A673 (cell line): ENCODE data around the gene SECISBP2.

Experiments used
- CTCF ChIP-seq: fragments of 300-800, 200-600 bp; sonication (generic); conservative IDR thresholded peaks from 2 replicates; pipeline ENCODE4 v1.5.1; 2017; ENCODE audit warnings: low read depth, mild to moderate bottlenecking, antibody characterized with exemption, low read length, moderate library complexity, mixed read lengths
- EZH2 ChIP-seq: fragments of 200-600 bp; sonication (generic); IDR thresholded peaks from 2 replicates; pipeline ENCODE4 v1.6.1; 2017; ENCODE audit warnings: borderline replicate concordance, low read depth, mild to moderate bottlenecking, mixed read lengths, antibody characterized with exemption, low read length; ENCODE audit not compliant: poor library complexity, severe bottlenecking

DNA sequence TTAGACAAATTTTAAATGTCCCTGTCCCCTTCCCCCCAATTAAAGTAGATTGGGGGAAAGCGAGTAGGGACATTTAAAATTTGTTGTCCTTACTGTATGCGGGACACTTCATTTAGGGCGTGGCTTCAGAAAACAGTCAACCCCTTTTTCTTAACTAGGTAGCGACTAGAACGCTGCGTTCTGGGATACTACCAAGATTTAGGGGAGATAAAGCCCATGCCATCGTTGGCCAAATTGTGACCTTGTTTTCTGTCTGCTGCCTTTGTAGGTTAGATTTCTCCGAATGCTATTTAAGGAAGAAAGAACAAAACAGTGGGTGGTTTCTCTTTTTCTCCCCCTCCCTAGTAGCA is 6.1 kb upstream of the SECISBP2 start:
- TF ChIP-seq CTCF (no peak), EZH2 (no peak)
